RKO (cell line): ENCODE measurements around the gene BRAP.
"Not testable (repeated sequence)": the region's sequence is repeated elsewhere in the genome, so short reads cannot be mapped to it uniquely, and the experiment has no call there.

Experiments
- DNase-seq: peaks from one replicate; pipeline ENCODE4 v3.0.0-alpha.2; 2016; ENCODE audit warnings: low spot score

Gene BRAP

GRCh38 chr12:111685811-111686573, at the start of gene BRAP, which contains the start of gene ACAD10:
BRAP (minus strand) TSS chr12:111685956; CDS start chr12:111685792, 164 bp downstream.
ACAD10 (plus strand) TSS chr12:111686053; CDS start chr12:111692710, 6,657 bp downstream.
- DNase-seq: peak; percentile 95

GRCh38 chr12:111733340-111733915, 47.7 kb upstream of the BRAP start:
- DNase-seq: no peak

- DNase-seq: no peak
Observed at GRCh38 chr12:111732786-111733185, 47.0 kb upstream of the BRAP start.

DNA sequence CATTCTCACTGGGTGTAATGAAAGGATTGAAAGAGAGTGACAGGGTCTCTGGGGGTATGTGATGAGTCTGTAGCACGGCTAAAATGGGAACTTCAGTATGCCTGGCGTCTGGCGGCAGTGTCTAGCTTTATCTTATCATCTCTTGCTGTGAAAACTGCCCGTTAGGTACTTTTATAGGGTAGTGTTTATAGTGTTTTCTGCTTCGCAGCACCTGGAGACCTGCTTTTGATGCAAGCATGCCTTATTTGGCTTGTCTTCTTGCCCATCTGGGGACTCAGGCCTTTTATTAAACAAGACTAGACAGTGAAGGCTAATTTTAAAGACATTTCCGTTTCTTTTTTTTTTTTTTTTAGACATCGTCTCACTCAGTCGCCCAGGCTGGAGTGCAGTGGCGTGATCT, 44.7 kb upstream of the BRAP start:
- no peak for DNase-seq

- DNase-seq: no peak
Observed at GRCh38 chr12:111728795-111729194, 43.0 kb upstream of the BRAP start.

- DNase-seq: not testable (repeated sequence)
Observed at GRCh38 chr12:111723646-111724360, 38.0 kb upstream of the BRAP start.

- no peak for DNase-seq
Observed at GRCh38 chr12:111720457-111720856, 34.7 kb upstream of the BRAP start.

DNA sequence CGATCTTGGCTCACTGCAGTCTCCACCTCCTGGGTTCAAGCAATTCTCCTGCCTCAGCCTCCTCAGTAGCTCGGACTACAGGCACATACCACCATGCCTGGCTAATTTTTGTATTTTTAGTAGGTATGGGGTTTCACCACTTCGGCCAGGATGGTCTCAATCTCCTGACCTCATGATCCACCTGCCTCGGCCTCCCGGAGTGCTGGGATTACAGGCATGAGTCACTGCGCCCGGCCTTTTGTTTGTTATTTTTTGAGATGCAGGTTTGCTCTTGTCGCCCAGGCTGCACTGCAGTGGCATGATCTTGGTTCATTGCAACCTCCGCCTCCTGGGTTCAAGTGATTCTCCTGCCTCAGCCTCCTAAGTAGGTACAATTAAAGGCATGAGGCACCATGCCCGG, 33.6 kb upstream of the BRAP start:
- not testable (repeated sequence) for DNase-seq

DNA sequence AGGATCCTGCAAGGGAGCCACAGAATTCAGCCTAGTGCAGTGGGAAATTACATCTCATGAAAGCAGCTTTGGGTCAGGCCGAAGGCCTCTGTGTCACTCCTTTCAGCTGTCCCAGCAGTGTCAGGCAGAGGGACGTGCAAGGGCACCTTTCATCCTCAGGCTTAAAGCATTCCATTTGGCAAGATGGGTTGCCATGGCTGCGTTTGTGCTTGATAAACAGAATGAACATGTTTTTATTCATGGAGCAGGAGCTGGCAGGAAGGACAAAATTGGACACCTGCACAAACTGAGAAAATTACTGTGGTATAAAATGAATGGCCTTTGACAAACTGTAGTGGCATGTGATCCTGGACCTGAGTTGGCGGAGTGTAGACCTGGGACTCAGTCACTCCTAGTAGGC, 29.5 kb upstream of the BRAP start:
- no peak for DNase-seq

GRCh38 chr12:111706145-111706544, 20.4 kb upstream of the BRAP start:
- DNase-seq: no peak

DNA sequence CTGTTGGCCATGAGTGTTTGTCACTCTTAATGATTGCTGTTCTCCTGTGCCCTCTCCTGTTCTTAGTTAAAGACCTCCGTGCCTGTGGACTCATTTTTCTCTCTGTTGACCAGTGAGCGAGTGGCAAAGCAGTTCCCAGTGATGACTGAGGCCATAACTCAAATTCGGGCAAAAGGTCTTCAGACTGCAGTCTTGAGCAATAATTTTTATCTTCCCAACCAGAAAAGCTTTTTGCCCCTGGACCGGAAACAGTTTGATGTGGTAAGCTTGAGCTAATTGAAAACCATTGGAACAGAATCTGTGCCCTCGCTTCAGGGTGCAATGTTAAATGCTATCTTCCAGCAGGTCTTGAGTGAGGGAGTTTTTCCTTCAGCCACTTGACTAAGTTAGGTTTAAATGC, 19.9 kb upstream of the BRAP start:
- DNase-seq: no peak

- DNase-seq: no peak
Observed at GRCh38 chr12:111699962-111700361, 14.2 kb upstream of the BRAP start.

- DNase-seq: no peak
Observed at GRCh38 chr12:111693818-111694217, 8.1 kb upstream of the BRAP start.

DNA sequence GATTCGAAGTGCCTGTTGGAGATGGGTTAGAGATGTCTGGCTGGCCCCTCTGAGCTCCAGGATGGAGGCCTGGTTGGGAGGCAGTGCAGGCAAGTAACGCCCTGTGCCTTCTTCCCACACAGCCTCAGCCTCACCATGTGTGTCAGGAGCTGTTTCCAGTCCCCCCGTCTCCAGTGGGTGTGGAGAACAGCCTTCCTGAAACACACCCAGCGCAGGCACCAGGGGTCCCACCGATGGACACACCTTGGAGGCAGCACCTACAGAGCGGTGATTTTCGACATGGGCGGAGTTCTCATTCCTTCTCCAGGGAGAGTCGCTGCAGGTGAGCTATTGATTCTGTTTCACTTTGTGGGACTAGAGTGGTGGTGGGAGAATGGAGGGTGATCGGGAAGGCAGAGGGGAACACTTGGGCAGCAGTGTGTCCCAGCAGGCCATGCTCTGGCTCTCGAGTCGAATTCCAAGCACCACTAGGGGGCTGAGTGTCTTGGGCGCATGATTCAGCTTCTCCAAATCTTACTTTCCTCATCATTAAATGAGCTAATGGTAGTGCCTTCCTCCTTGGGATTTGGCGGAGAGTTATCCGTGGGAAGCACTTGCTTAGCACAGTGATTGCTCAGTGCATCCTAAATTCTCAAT, 6.9 kb upstream of the BRAP start:
- DNase-seq: peak; percentile 52

DNA sequence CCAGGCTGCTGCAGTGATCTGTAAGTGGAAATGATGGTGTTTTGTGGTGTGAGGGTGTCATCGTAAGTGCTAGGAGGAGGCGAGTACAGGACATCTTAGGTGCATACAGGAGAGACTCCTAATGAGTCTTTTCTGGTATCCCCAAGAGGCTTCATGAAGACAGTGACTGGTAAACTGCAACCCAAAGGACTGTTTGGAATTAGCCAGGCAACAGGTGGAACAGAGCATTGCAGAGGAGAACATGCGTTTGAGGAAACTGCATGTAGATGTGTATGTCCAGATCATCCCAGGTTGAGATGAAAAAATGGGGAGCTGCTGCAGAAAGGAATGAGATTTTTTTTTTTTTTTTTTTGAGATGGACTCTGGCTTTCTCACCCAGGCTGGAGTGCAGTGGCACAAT, 5.5 kb upstream of the BRAP start:
- DNase-seq: no peak

DNA sequence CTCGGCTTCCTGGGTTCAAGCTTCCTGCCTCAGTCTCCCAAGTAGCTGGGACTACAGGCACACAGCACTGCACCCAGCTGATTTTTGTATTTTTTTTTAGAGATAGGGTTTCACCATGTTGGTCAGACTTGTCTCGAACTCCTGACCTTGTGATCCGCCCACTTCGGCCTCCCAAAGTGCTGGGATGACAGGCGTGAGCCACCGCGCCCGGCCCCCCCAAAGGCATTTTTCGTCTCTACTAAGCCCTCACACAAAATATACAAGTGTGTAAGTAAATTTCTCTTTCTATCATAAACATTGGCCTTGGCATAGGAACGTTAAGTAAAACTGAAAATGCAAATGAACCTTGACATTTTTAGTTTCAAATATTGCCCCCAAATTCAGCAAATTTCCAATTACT, 2.2 kb upstream of the BRAP start:
- no peak for DNase-seq

DNA sequence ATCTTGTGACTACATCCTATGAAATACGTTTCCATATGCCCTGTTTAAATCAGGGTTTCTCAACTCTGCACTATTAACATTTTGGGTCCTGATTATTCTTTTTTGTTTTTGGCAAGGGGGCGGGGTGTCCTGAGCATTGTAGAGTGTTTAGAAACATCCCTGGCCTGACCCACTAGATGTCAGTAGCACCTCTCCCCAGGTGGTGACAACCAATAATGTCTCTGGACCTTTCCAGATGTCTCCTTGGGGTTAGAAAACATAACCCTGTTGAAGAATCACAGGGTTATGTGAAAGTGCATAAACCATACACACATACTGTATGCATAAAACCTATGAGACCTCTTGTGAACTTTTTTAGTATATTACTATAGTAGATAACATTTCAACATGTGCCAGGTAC, 1.5 kb upstream of the BRAP start:
- peak; percentile 46 for DNase-seq

DNA sequence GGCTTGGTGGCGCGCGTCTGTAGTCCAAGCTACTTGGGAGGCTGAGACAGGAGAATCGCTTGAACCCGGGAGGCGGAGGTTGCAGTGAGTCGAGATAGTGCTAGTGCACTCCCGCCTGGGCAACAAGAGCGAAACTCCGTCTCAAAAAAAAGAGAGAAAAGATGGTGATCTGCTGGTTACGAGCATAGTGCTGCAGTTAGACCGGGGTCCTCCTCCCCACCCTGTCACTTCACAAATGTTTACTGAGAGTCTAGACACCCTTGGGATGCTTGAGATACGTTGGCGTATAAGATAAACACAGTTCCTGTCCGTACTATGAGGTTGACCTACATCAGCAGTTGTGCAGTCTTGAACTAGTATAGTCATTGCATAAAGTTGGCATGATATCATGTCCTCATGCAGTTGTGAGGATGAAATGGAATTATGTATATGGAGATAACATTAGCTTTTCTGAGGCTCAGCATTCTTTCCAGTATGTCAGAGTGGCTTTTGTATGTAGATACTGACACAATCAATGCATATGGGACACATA, 884 bp upstream of the BRAP start:
- peak; percentile 46 for DNase-seq

DNA sequence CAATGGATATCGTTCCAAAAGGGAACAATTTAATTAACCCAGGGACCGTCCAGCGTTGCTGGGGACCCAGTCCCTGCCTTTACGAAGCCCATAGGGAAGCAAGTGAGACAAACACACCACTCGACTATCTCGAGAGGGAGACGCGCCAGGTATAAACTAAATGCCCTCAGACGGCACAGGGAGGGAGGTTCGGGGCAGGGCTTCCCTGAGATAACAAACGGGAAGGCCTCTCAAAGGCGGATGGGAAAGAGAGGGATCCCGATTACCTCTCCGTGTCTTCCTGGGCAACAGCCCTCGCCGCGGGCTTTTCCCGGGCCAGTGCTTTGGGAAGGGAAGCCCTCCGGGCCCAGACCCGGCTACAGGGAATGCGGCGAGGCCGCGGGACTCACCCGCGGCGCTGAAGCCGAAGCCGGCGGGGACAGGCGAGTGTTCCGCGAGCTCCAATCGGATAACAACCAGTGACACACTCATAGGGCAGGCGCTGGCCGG, 390 bp downstream of the BRAP start:
- DNase-seq: no peak

GRCh38 chr12:111684485-111685198, 1.1 kb downstream of the BRAP start:
- peak; percentile 23 for DNase-seq

- no peak for DNase-seq
Observed at GRCh38 chr12:111677186-111677585, 8.6 kb downstream of the BRAP start.
